ENCODE data around the gene OTULIN.

OTULIN gene

GRCh38 chr5:14672484-14673394 is 8.2 kb downstream of the OTULIN start:
- Histone ChIP-seq H3K27me3 (ENCODE audit: low read depth) (no peaks in the 10 kb centered on the region), H3K4me3 (no peak overlapping the region), H3K36me3 (replicated peaks) (peaks cover 5% of the 10 kb centered on the region; the same call in 1 of the 2 replicates), H3K4me1 (peaks cover 18% of the 10 kb centered on the region), H3K9me3 (no peaks in the 10 kb centered on the region)
- in situ Hi-C loops (cut with MboI; ENCODE audit: low sequenced_read_pairs) = no loop called here
- no peak for DNase-seq (ENCODE audit: low spot score in 2 of 2)

DNA sequence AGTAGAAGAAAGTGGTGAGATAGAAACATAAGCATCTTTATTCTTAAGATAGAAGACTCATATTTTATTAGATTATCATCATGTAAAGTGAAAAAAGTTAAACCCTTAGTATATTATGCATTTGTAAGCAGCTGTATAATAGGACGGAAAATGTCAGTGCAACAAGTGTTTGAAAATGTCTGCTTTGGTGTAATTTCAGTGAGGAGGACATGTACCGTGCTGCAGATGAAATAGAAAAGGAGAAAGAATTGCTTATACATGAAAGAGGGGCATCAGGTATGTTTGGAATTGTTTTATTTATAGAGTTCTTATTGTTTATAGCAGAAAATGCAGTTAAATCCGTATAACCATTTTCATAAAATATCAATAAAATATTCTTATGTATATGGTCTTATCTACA is 8.9 kb downstream of the OTULIN start:
- Histone ChIP-seq H3K9me3 (no peaks in the 10 kb centered on the region), H3K36me3 (replicated peaks) (peaks cover 5% of the 10 kb centered on the region; the same call in 1 of the 2 replicates), H3K4me3 (no peak overlapping the region), H3K27me3 (ENCODE audit: low read depth) (no peaks in the 10 kb centered on the region), H3K4me1 (peaks cover 18% of the 10 kb centered on the region)
- DNase-seq (ENCODE audit: low spot score in 2 of 2) = no peak
- in situ Hi-C loops (cut with MboI; ENCODE audit: low sequenced_read_pairs) = no loop called here

GRCh38 chr5:14674983-14675854 is 10.7 kb downstream of the OTULIN start:
- in situ Hi-C loops (cut with MboI; ENCODE audit: low sequenced_read_pairs) = no loop called here
- DNase-seq (ENCODE audit: low spot score in 2 of 2) = no peak
- Histone ChIP-seq H3K4me3 (no peak overlapping the region), H3K36me3 (replicated peaks) (peaks cover 18% of the 10 kb centered on the region), H3K27me3 (ENCODE audit: low read depth) (no peaks in the 10 kb centered on the region), H3K4me1 (peaks cover 18% of the 10 kb centered on the region), H3K9me3 (no peaks in the 10 kb centered on the region)

DNA sequence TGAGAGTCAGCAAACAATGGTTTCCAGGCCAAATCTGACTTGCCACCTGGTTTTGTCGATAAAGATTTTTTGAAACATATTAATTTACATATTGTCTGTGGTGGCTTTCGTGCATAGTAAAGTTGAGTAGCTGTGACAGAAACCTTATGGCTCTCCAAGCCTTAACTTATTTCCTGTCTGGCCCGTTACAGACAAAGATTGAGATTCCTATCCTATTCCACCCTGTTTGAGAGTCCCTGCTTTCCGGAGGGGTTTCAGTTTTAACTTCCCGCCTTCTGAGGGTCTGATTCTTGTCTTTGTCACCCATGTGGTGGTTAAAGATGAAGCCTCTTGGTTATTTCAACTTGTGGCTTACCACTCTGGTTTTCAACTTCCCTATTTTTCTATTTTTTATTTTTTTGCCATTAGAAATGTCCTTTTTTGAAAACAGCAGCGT is 11.4 kb downstream of the OTULIN start:
- in situ Hi-C loops (cut with MboI; ENCODE audit: low sequenced_read_pairs) = no loop called here
- DNase-seq (ENCODE audit: low spot score in 2 of 2) = no peak
- H3K4me3 ChIP-seq = no peak overlapping the region
- peaks cover 18% of the 10 kb centered on the region for H3K4me1 ChIP-seq
- no peaks in the 10 kb centered on the region for H3K27me3 ChIP-seq (ENCODE audit: low read depth)
- peaks cover 22% of the 10 kb centered on the region for H3K36me3 ChIP-seq (replicated peaks)
- no peaks in the 10 kb centered on the region for H3K9me3 ChIP-seq

- in situ Hi-C loops (cut with MboI; ENCODE audit: low sequenced_read_pairs) = no loop called here
- Histone ChIP-seq H3K4me1 (peaks cover 18% of the 10 kb centered on the region), H3K4me3 (no peak overlapping the region), H3K27me3 (ENCODE audit: low read depth) (no peaks in the 10 kb centered on the region), H3K36me3 (replicated peaks) (peaks cover 24% of the 10 kb centered on the region), H3K9me3 (no peaks in the 10 kb centered on the region)
- DNase-seq (ENCODE audit: low spot score in 2 of 2) = no peak
Observed at GRCh38 chr5:14676320-14676719, 11.8 kb downstream of the OTULIN start.

DNA sequence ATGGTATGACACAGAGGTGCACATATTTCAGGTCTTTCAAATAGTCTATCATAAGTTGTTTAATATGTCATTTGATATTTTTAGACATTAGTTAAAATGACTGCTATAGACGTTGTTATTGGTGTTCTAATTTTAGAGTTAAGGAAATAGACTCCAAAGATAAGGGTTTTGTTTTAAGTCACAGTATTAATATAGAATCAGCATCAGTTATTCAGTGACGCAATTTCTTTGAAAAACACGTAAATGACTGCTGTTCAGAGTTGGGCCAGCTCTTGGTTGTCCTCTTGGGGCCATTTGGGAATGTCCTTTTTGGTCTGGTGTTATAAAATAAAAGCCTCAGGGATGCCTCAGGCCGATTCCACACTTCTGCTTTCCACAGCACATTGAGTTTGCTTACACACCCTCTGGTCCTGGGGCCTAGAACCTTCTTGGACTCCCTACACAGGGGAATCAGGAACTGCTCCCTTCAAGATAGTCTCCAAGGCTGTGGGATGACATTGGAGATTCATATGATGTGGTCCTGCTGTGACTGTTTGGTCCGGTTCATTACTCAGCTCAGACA is 14.3 kb downstream of the OTULIN start:
- DNase-seq (ENCODE audit: low spot score in 2 of 2) = no peak
- Histone ChIP-seq H3K27me3 (ENCODE audit: low read depth) (no peaks in the 10 kb centered on the region), H3K36me3 (replicated peaks) (peaks cover 43% of the 10 kb centered on the region), H3K4me3 (no peak overlapping the region), H3K9me3 (no peaks in the 10 kb centered on the region), H3K4me1 (peaks cover 4% of the 10 kb centered on the region)
- in situ Hi-C loops (cut with MboI; ENCODE audit: low sequenced_read_pairs) = no loop called here

- H3K4me3 ChIP-seq = no peak overlapping the region
- no peak for DNase-seq (ENCODE audit: low spot score in 2 of 2)
- in situ Hi-C loops (cut with MboI; ENCODE audit: low sequenced_read_pairs) = no loop called here
- H3K36me3 ChIP-seq (replicated peaks) = peaks cover 43% of the 10 kb centered on the region
- H3K9me3 ChIP-seq = no peaks in the 10 kb centered on the region
- no peaks in the 10 kb centered on the region for H3K4me1 ChIP-seq
- no peaks in the 10 kb centered on the region for H3K27me3 ChIP-seq (ENCODE audit: low read depth)
Observed at GRCh38 chr5:14679595-14679994, 15.1 kb downstream of the OTULIN start.

DNA sequence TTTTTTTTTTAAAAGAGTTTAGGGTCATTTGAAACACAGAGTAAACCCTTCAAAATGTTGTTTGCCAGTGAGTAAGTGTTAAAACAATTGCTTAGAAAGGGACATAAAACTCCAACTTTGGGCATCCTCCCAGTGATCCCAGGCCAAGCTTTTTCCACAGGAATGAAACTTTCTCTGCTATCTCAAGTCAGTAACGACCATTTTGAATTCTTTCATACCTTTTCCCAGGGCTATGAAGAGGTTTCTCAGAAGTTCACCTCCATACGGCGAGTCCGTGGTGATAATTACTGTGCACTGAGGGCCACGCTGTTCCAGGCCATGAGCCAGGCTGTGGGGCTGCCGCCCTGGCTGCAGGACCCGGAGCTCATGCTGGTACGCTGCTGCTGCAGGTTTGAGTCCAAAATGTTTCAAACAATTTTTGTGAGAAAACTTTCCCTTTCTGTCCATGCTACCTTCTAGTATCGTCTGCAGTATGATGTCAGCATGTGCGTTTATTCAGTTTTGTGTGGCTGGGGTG is 16.8 kb downstream of the OTULIN start:
- DNase-seq (ENCODE audit: low spot score in 2 of 2) = no peak
- no peaks in the 10 kb centered on the region for H3K9me3 ChIP-seq
- in situ Hi-C loops (cut with MboI; ENCODE audit: low sequenced_read_pairs) = no loop called here
- H3K27me3 ChIP-seq (ENCODE audit: low read depth) = no peaks in the 10 kb centered on the region
- H3K4me1 ChIP-seq = no peaks in the 10 kb centered on the region
- H3K36me3 ChIP-seq (replicated peaks) = peaks cover 45% of the 10 kb centered on the region
- H3K4me3 ChIP-seq = no peak overlapping the region

DNA sequence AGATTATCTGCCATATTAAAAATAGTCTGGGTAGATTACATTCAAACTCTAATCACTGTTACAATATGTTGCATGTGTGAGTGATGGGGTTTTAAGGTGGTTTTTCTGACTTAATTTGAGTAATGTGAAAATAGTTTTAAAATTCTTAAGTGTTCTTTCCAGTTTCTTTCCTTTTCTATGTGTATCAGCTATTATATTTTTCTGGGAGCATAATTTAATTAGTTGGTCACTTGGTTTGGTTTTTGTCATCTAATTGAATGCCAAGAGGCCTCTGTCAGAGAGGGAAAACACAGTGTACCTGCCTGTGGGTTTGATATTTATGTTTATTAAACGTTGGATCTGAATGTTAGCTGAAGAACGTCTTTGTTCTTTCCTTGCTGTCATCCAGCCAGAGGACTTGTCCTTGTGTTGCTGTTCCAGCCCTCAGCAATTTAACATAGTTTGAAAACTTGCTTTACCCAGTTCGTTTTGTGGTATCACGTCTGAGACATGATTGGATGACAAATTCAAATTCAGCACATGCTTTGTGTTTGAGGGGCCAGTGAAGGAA is 19.5 kb downstream of the OTULIN start:
- no peak overlapping the region for H3K4me3 ChIP-seq
- H3K36me3 ChIP-seq (replicated peaks) = peaks cover 65% of the 10 kb centered on the region
- no peaks in the 10 kb centered on the region for H3K27me3 ChIP-seq (ENCODE audit: low read depth)
- in situ Hi-C loops (cut with MboI; ENCODE audit: low sequenced_read_pairs) = no loop called here
- DNase-seq (ENCODE audit: low spot score in 2 of 2) = no peak
- no peaks in the 10 kb centered on the region for H3K4me1 ChIP-seq
- no peaks in the 10 kb centered on the region for H3K9me3 ChIP-seq

GRCh38 chr5:14684757-14685156 is 20.2 kb downstream of the OTULIN start:
- no peaks in the 10 kb centered on the region for H3K4me1 ChIP-seq
- in situ Hi-C loops (cut with MboI; ENCODE audit: low sequenced_read_pairs) = no loop called here
- no peak overlapping the region for H3K4me3 ChIP-seq
- no peaks in the 10 kb centered on the region for H3K9me3 ChIP-seq
- DNase-seq (ENCODE audit: low spot score in 2 of 2) = no peak
- no peaks in the 10 kb centered on the region for H3K27me3 ChIP-seq (ENCODE audit: low read depth)
- peaks cover 61% of the 10 kb centered on the region for H3K36me3 ChIP-seq (replicated peaks)

- Histone ChIP-seq H3K4me1 (no peaks in the 10 kb centered on the region), H3K27me3 (ENCODE audit: low read depth) (no peaks in the 10 kb centered on the region), H3K4me3 (no peak overlapping the region), H3K36me3 (replicated peaks) (peaks cover 64% of the 10 kb centered on the region), H3K9me3 (no peaks in the 10 kb centered on the region)
- DNase-seq (ENCODE audit: low spot score in 2 of 2) = peak; percentile 45 to 69
- in situ Hi-C loops (cut with MboI; ENCODE audit: low sequenced_read_pairs) = no loop called here
Observed at GRCh38 chr5:14685757-14686156, 21.2 kb downstream of the OTULIN start.

DNA sequence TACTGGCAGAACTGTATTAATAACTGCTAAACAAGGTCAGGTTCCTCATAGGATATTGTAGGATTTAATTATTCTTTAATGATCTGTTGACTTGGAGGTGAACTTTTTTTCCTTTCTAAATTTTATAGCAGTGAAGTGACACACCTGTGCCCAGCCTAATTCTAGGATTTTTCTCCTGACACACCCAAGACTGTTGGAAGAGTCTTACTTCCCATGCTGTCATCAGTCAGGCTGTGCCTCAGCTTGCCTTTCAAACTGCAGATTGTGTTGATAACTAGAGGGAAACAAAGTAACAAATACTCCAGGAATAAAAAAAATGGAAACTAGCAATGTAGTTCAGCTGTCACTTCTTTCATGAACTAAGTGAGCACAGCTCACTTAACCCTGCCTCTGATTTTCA is 22.0 kb downstream of the OTULIN start:
- in situ Hi-C loops (cut with MboI; ENCODE audit: low sequenced_read_pairs) = no loop called here
- Histone ChIP-seq H3K9me3 (no peaks in the 10 kb centered on the region), H3K36me3 (replicated peaks) (peaks cover 63% of the 10 kb centered on the region), H3K27me3 (ENCODE audit: low read depth) (no peaks in the 10 kb centered on the region), H3K4me3 (no peak overlapping the region), H3K4me1 (no peaks in the 10 kb centered on the region)
- DNase-seq (ENCODE audit: low spot score in 2 of 2) = no peak

DNA sequence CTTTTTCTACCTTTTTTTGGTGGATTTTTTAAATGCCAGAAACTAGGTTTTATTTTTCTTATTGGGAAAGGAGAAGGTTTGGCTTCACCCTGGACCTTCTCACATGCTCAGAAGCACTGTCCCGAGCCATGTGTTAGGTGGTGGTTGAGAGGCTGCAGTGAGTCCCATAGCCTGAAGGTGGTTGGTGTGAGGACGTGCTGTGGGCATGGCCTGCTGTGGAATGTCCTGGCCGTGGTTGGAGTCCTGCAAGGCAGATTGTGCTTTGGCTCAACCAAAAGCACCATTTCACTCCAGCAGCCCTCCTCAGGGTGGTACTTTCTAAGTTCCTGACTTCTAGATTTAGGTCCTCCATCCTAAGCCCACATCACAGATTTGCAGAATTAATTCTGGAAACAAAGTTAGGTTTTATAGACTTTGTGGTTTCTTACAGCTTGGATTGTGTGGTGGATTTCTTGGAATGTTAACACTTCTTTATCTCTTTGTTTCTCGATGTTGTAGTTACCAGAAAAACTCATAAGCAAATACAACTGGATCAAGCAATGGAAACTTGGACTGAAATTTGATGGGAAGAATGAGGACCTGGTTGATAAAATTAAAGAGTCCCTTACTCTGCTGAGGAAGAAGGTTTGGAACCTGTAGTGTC is 22.6 kb downstream of the OTULIN start:
- in situ Hi-C loops (cut with MboI; ENCODE audit: low sequenced_read_pairs) = no loop called here

More for the DNA sequence above, 22.6 kb downstream of the OTULIN start:
- no peak for DNase-seq (ENCODE audit: low spot score in 2 of 2)
- H3K4me1 ChIP-seq = no peaks in the 10 kb centered on the region
- no peaks in the 10 kb centered on the region for H3K27me3 ChIP-seq (ENCODE audit: low read depth)
- H3K9me3 ChIP-seq = no peaks in the 10 kb centered on the region
- peaks cover 65% of the 10 kb centered on the region for H3K36me3 ChIP-seq (replicated peaks)
- H3K4me3 ChIP-seq = no peak overlapping the region
